T-helper 1 cell treated with Interleukin-12 subunit alpha and Interleukin-12 subunit beta and Interleukin-4 antibody, amounts not matched to agents 30 ng/mL and 1 ng/mL, for 36 hours (primary cell): ENCODE results near the gene TXNDC15. TPM values are rescaled to one million over a fixed set of nuclear protein-coding genes. Genes with fewer than 3 reads are reported as not detected.

Experiments used
- intact Hi-C: fragments of 100-400 bp; cut with micrococcal nuclease; formaldehyde crosslinking; loops from one replicate; pipeline ENCODE4 v1.15.1; 2024
- total RNA-seq: library from RNA; stranded (reverse); gene quantifications from 2 replicates; pipeline ENCODE4 v1.2.3, GENCODE V29; 2022

The TXNDC15 gene
- total RNA-seq, 1 donor from 2014 or later, result 80.5 TPM

DNA sequence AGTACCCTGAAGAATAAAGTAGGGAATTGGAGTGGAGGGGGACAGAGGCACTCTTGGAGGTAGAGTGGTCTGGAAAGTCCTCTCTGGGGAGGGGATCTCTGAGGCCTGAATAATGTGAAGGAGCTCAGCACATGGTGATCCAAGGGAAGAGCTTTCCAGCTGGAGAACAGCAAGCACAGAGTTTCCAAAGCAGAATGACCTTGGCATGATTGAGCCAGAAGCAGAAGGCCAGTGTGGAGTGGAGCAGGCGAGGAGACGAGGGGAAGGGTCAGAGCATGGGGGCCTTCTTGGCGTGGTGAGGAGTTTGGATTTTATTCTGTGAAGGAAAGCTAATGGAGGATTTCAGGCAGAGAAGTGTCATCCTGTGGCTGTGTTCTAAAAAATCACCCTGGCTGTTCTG, 39.1 kb downstream of the TXNDC15 start:
- intact Hi-C loops, result no loop called here

DNA sequence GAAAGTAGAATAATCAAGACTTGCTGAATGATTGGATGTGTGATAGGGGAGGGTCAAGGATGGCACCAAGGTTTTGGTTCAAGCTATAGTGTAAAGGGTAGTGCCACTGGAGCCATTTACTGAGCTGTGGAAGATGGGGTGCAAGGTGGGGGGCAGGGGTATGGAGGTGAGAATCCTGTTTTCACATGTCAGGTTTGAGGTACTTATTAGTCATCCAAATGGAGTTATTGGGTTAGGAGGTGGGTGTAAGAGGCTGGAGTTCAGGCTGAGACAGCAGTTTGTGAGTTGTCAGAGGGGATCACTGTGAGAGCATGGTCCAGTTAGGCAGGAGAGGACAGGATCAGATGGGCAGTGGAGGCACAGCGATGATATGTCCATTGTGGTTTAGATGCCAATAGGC, 39.6 kb downstream of the TXNDC15 start:
- intact Hi-C loops, result no loop called here

DNA sequence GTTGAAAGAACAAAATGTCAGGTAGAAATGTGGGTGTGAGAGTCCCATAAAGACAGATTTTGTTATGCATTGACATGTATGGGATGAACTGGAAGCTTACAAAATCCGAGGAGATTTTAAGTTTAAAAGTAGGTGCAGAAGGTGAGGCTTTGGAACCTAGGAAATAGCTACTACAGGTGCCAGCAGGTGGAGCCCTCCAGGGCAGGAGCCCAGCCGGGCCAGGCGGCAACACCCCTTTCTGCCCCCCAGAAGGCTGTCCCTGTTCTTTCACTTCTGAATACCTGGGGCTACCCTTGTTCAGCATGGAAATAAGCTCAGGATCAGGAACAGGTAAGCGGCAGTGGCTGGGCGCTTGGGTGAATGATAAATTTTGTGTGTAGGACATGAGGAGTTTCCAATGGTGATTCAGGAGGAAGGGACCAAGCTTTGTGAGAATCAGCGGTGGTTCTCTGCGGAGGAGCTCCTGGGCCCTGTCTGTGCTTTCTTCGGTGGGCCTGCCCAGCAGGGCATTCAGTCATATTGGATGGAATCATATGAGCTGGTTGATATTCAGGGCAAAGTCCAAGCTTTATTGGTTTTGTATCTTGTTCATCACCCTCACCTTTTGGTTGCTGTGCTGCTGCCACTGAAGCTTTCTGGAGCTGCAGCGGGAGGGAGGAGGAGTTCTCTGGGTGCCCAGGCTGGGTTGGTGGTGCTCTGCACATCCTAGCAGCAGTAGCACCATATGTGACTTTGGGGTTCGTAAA, 43.1 kb downstream of the TXNDC15 start:
- intact Hi-C loops, result loop anchor here (1.0 to 5.0 kb wide), 2 partner anchors 274 to 415 kb away; no protein-coding TSS in a partner anchor

DNA sequence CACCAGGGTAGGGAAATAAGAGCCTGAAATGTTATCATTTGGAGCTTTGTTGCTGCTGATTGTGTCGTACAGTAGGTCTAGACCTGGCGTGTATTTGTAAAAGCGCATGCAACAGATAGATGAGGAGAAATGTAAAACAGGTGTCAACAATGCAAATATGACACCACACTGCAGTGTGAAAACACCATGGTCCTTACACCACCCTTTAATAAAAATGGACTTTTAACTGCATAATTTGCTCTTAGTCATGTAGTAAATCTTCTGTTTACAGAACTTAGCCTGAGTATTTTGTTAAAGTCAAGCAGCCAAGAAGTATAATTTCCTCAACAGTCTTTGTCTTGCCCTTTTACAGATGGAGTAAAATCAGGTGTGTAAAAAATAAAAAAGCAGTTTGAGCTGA, 44.7 kb downstream of the TXNDC15 start:
- intact Hi-C loops, result loop anchor here (5.0 kb wide), 1 partner anchor 413 kb away; no protein-coding TSS in a partner anchor

DNA sequence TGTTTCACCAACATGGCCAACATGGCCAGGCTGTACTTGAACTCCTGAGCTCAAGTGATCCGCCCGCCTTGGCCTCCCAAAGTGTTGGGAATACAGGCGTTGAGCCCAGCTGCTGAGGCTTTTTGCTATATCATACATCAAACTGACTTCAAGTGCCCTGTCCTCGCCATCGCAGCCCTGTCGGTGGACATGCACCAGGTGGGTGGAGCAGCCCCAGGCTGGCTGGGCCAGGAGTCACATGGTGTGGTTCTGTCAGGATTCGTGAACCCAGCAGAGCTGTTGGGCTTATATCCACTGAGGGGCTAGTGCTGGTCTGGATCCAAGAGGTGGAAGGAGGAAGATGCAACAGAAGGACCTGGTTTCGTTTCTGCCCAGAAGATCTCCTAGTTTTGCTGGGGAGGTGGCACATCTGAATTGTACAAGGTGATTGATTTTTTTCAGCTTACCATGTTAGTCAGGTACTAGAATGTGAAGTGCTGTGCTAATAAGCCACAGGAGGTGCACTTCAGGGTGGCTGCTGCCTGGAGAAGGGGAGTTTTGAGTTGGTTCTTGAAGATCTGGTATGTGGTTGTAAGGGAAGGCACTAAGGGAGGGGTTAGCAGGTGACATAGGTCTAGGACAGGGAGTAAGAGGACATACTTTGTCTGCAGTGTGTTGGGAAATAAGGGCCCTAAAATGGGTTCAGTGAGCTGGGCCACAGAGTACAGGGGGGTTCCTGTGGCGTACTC, 46.8 kb downstream of the TXNDC15 start:
- intact Hi-C loops, result loop anchor here (1.0 kb wide), 2 partner anchors 16 to 43 kb away; partner anchors contain the start of gene PCBD2

DNA sequence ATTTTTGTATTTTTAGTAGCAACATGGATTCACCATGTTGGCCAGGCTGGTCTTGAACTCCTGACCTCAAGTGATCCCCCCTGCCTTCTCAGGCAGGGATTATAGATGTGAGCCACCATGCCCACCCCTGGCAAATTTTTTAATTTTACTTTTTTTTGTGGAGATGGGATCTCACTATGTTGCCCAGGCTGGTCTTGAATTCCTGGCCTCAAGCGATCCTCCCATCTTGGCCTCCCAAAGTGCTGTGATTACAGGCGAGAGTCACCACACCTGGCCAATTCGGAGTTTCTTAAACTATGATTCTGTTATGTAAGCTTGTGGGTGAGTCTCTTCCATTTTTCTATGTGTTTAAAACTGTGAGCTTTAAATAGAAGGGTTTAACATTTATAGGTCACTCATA, 58.3 kb downstream of the TXNDC15 start:
- intact Hi-C loops, result no loop called here

DNA sequence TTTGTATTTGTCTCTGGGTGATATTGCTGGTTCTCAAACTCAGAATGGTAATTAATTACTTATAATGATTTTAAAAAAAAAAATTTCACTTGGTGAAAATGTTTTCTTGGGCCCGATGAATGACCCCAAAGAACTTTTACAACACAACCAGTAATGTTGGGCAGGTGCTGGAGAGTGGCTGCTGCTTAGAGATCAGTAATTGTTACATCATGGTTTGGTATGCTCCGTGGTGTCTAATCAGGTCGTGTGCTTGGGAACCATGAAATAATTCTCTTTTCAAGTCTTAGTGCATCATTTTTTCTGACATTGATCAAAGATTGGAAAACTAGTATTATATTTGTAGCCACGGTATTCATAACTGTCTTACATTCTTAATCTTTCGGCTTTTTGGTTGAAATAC, 60.0 kb downstream of the TXNDC15 start:
- intact Hi-C loops, result no loop called here

DNA sequence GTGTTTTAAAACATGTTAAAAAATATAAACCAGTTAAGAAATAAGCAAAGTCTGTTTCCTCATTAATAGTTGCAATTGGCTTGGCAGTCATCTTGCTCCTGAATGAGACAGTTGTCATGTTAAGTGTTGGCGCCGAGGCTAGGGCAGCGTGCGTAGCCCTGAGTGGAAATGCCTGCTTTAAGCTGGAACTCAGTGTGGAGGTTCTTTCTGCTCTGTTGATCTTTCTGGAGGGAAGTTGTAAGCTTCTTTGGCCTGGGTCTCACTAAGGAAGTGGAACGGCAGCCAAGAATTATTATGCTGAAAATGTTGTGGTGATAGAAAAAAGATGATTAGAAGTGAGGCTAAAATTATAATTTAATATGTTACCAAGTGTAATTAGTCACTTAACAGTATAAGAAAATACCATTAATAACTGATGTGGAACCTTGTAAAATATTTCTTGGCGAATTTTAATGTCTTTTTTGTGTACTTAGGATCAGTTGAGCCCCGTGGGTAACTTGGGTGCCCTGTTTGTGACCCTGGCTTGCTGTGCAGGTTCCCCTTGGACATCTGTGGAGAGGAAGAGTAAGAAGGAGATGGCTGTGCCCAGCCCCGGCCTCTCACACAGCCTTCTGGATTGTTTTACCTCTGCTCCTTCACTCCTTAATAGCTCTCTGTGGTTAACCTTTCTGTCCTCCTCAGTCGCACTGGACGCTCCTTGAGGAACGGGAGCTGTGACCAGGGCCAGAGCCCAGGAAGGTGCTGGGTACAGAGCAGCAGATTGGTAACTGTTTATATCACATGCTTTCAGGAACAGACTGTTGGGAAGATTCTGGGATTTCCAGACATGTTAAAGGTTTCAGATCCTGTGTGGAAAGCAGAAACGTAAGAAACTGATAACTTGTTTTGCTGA, 61.8 kb downstream of the TXNDC15 start:
- intact Hi-C loops, result no loop called here

DNA sequence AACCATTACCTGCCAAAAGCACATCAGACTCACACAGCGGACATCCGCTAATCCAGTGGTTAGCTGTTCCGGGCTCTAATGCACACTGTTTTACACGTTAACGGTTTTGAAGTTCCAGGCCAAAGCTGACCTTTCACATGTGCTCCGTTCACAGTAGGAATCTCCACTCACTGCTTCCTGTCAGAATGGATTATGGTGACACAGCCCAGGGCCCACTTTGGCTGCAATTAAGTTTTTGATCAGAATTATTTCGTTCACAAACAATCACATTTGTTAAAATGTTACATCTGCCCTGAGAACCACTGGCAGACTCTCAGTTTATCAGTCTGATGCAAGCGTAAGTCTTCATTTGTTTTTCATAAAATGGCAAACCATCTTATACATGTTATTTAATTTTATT, 63.4 kb downstream of the TXNDC15 start:
- intact Hi-C loops, result no loop called here

DNA sequence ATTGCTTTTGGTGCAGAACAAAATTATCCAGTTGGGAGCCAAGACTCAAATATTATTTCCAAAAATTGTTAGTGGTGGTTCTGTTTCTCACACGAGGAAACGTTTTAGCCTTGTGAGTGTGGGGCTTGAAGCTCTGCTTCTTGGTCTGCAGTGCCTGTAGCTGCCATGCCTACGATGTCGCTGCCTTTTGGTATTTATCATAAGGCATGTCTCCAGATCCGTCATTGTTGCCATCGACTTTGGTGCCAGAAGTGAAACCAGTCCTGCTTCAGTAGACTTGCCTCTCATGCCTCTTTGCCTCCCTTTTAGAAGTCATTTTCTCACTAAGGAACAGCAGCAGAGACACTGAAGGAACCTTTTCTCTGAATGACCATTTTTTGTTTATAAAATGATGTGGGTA, 63.9 kb downstream of the TXNDC15 start:
- intact Hi-C loops, result no loop called here

DNA sequence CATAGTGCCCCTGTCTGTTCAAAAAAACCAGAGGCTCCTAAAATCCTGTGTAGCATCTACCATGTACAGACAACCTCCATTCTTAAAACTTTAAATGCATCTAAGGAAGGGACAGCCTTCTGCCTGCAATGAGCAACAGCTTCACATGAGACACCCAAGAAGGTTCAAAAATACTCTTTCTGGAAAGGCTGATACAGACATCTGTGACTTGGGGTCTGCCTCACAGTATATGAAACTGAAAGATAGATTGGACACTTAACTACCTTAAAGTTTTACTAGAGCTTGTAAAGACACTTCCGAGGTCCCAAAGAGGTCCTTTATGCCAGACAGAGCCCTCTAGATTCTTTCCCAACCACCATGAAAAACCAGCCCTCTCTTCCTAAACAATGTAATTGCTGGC, 65.3 kb downstream of the TXNDC15 start:
- intact Hi-C loops, result no loop called here

DNA sequence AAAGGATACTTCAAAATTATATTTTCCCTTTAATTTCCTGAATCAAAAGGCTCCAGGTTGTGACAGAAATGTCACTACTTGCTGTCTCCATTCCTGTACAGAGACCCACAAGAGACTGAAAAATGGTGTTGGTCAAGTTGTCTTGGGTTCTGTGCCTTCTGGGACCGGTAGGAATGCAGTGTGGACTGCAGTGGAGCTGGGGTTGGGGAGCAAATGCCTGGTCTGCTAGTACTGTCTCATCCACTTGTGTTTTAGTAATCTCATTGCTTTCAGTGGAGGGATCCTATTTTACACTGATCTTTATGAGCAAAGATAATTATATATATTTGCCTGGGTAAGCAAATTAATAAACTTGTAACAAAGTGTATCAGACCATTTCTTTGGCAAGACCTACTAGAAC, 69.4 kb downstream of the TXNDC15 start:
- intact Hi-C loops, result no loop called here

DNA sequence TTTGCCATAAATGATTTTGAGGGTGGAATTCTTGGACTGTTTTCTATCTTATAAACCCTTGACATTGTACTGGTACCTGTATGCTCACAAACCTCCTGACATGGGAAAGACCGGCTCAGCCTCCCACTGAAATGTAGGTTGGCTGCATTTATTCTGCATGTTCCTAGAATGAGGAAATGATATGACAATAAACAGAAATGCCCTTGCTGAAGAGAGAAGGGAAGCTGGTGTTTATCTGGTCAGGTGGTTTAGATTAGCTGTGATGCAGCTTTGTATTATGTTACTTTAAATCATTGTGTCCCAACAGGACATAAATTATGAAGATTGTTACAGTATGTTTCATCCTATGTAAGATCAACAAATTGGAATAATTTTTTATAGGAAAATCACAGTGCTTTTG, 70.5 kb downstream of the TXNDC15 start:
- intact Hi-C loops, result no loop called here

DNA sequence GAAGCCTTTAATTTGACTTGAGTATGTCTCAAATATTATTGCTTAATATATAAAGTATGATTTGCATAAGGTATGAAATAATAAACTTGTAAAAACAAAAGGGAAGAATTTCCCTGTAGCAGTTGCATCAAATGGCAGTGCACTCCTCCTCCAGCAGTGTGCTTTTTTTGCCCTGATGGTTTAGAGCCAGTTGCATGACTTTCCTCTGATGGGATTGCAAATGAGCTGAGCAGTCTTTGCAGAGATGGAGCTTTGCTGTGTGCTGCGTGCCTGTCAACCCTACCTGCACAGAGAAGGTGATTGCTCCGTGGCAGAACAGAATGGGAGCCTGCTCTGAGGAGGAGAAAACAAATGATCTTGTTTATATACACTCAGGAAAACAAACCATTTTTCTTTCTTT, 70.9 kb downstream of the TXNDC15 start:
- intact Hi-C loops, result no loop called here

DNA sequence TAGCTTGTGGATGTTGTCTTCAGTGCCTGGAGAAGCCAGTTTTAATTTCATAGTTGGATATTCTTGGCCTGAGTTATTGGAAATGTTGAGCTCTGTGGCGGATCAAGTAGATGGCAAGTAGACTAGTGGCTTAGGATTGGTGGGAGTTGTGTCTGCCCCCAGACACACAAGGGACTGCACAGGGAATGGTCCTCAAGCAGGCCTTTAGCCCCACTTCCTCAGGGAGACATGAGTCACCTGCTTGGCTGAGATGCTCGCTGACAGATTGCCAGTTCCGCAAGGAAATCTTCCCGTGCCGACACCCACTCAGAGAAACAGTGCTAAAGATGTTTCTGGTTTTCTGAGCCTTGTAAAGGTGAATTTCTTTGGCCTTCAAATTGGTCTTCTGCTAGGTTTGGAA, 74.7 kb downstream of the TXNDC15 start:
- intact Hi-C loops, result no loop called here

DNA sequence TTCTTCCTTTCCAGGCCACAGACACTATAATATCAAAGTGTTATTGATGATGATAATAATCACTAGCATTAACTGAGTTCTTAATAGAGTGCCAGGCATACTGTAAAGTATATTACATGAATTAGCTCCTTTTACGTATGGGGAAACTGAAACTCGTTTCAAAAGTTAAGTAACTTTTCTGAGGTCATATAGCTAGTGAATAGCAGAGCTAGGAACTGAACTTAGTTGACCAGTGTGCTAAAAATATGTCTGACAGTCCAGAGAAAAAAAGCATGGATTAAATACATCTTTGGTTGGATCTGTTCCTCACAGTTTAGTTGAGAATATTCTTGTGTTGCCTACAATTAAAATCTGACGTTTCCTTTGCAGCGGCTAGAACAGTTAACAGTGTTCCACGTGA, 75.1 kb downstream of the TXNDC15 start:
- intact Hi-C loops, result no loop called here

Other genes starting within 250 kb of the TXNDC15 start
- 54.7 and 54.9 TPM in 2 replicates for gene SAR1B, start 241.5 kb upstream of the TXNDC15 start, total RNA-seq
- 32.0 and 33.2 TPM in 2 replicates for gene SEC24A, start 225.6 kb upstream of the TXNDC15 start, total RNA-seq
- 22.6 and 23.4 TPM in 2 replicates for gene CAMLG, start 135.8 kb upstream of the TXNDC15 start, total RNA-seq
- gene DDX46, start 115.6 kb upstream of the TXNDC15 start, total RNA-seq, result 73.6 and 73.9 TPM in 2 replicates
- gene C5orf24, start 28.4 kb upstream of the TXNDC15 start, total RNA-seq, result 32.7 and 35.5 TPM in 2 replicates
- 13.2 and 14.2 TPM in 2 replicates for gene PCBD2, start 30.8 kb downstream of the TXNDC15 start, total RNA-seq
- gene CATSPER3, start 93.5 kb downstream of the TXNDC15 start, total RNA-seq, result 0.80 and 1.5 TPM in 2 replicates
- gene PITX1, start 159.9 kb downstream of the TXNDC15 start, total RNA-seq, result 0.51 and 0.54 TPM in 2 replicates